Aorta (tissue), 5 donors: ENCODE results near the gene GTF2F2. TPM values are rescaled to one million over a fixed set of nuclear protein-coding genes. Genes with fewer than 3 reads are reported as not detected.

Experiments used
- ATAC-seq: fragments of 200-7000 bp; cut with Tn5 transposase; one replicate; pipeline ENCODE4 v1.9.1; 2022; ENCODE audit warnings: moderate library complexity; ENCODE audit not compliant: low FRiP score
- DNase-seq, 2 donors: peaks; one replicate each; pipeline ENCODE4 v3.0.0-alpha.2; 2020
- H3K27ac ChIP-seq, 2 donors: one replicate each; pipeline ENCODE4 v1.5.1; 2013; ENCODE audit warnings: low read length in 2 of 2, mild to moderate bottlenecking in 2 of 2, moderate library complexity in 2 of 2, control low read depth in 1 of 2, inconsistent platforms in 1 of 2, low read depth in 1 of 2
- H3K27me3 ChIP-seq, 2 donors: one replicate each; pipeline ENCODE4 v1.6.1; 2013; ENCODE audit warnings: control low read depth in 1 of 2, low read length in 1 of 2, mild to moderate bottlenecking in 1 of 2, moderate library complexity in 1 of 2; ENCODE audit not compliant: insufficient read depth in 2 of 2, control insufficient read depth in 1 of 2
- H3K36me3 ChIP-seq, 2 donors: one replicate each; pipeline ENCODE4 v1.6.1; 2013; ENCODE audit warnings: control low read depth in 1 of 2, low read length in 1 of 2, mild to moderate bottlenecking in 1 of 2; ENCODE audit not compliant: insufficient read depth in 2 of 2, control insufficient read depth in 1 of 2
- H3K4me1 ChIP-seq, 2 donors: one replicate each; pipeline ENCODE4 v1.6.1; 2013; ENCODE audit warnings: low read length in 2 of 2, control low read depth in 1 of 2, mild to moderate bottlenecking in 1 of 2, moderate library complexity in 1 of 2; ENCODE audit not compliant: insufficient read depth in 2 of 2, control insufficient read depth in 1 of 2
- H3K4me3 ChIP-seq, 2 donors: one replicate each; pipeline ENCODE4 v1.5.1; 2013; ENCODE audit warnings: low read length in 2 of 2, control low read depth in 1 of 2, mild to moderate bottlenecking in 1 of 2
- H3K9me3 ChIP-seq: one replicate; pipeline ENCODE4 v1.6.1; 2013; ENCODE audit warnings: mild to moderate bottlenecking, low read length; ENCODE audit not compliant: control insufficient read depth
- WGBS, 2 donors: extraction: QIAGEN DNeasy Blood & Tissue Kit; methylation state at CpG; one replicate each; pipeline ENCODE4 v1.1.7; 2013; 5-methylcytosine and 5-hydroxymethylcytosine counted together
- intact Hi-C, 2 donors: fragments of 100-400 bp; cut with DNase I; formaldehyde crosslinking; loops; one replicate each; pipeline versions ENCODE4 v1.14.2 to v1.15.0; 2022
- polyA plus RNA-seq, 2 donors: library from polyadenylated mRNA; stranded (reverse); fragments of 200-250 nt; gene quantifications; one replicate each; pipeline ENCODE4 v1.2.3, GENCODE V29; 2013
- total RNA-seq, 2 donors: library from RNA; stranded (reverse); fragmentation: NEBNext Ultra II Directional; extraction: Animal tissue kit (Norgen Biotek cat#: 25700); gene quantifications; one replicate each; pipeline ENCODE4 v1.2.1, GENCODE V29; 2021
- donor health status: healthy with polysubstance abuse.
- donor health status: Bipolar disorder and iron deficiency.
- donor health status: DM: no; HTN: no; CAD: no.
- donor health status: DM: no; HTN: no; CAD: no.
- donor health status: DM: yes; HTN: yes; CAD: no.

GTF2F2 gene
- total and polyA plus RNA-seq, 4 donors, result 10.5 to 16.5 (median 12.4) TPM

- WGBS, 2 donors, result 73% methylated on average over 2 of the region's 2 CpGs
- no peak for DNase-seq
- Histone ChIP-seq H3K27me3 (no peaks in the 10 kb centered on the region), H3K4me3 (no peak overlapping the region), H3K27ac (no peak overlapping the region), H3K4me1 (peaks cover 0 to 3% of the 10 kb centered on the region in 2 donors), H3K9me3 (no peaks in the 10 kb centered on the region), H3K36me3 (peaks cover 0 to 3% of the 10 kb centered on the region in 2 donors)
- intact Hi-C loops, result no loop called here
- no peak for ATAC-seq
These were observed 87.8 kb downstream of the GTF2F2 start for GRCh38 chr13:45208132-45208531.

- DNase-seq (no peak), ATAC-seq (no peak)
- H3K9me3 ChIP-seq, result no peaks in the 10 kb centered on the region
- peaks cover 0 to 3% of the 10 kb centered on the region in 2 donors for H3K36me3 ChIP-seq
- no peak overlapping the region for H3K27ac ChIP-seq
- intact Hi-C loops, result no loop called here
- no peak overlapping the region for H3K4me3 ChIP-seq
- no peaks in the 10 kb centered on the region for H3K27me3 ChIP-seq
- H3K4me1 ChIP-seq, result peaks cover 0 to 3% of the 10 kb centered on the region in 2 donors
These were observed 88.9 kb downstream of the GTF2F2 start for GRCh38 chr13:45209229-45209628.

DNA sequence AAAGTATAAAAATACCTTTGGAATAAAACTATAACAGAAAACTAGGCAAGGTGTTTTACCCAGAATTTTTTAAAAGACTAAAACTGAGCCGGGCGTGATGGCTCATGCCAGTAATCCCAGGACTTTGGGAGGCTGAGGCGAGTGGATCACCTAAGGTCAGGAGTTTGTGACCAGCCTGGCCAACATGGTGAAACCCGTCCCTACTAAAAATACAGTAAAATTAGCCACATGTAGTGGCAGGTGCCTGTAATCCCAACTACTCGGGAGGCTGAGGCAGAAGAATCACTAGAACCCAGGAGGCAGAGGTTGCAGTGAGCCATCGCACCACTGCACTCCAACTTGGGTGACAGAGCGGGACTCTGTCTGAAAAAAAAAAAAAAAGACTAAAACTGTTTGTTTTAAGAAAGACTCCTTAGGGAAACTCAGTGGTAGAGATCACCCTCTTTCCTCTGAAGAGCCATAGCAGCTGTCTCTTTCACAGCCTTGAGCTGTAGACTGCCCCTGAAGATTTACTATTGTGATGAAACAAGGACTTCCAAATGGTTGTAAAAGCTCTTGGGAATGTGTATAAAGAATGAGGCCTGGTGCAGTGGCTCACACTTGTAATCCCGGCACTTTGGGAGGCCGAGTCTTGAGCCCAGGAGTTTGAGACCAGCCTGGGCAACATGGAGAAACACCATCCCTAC, 95.2 kb downstream of the GTF2F2 start:
- H3K4me1 ChIP-seq, result peaks cover 0 to 2% of the 10 kb centered on the region in 2 donors
- 90 to 92% methylated on average over 9 of the region's 9 CpGs for WGBS, 2 donors
- ATAC-seq, result no peak
- no peaks in the 10 kb centered on the region for H3K27me3 ChIP-seq
- H3K9me3 ChIP-seq, result no peaks in the 10 kb centered on the region
- H3K4me3 ChIP-seq, result no peak overlapping the region
- H3K36me3 ChIP-seq, result no peaks in the 10 kb centered on the region
- intact Hi-C loops, result no loop called here
- H3K27ac ChIP-seq, result no peak overlapping the region
- DNase-seq, result no peak

DNA sequence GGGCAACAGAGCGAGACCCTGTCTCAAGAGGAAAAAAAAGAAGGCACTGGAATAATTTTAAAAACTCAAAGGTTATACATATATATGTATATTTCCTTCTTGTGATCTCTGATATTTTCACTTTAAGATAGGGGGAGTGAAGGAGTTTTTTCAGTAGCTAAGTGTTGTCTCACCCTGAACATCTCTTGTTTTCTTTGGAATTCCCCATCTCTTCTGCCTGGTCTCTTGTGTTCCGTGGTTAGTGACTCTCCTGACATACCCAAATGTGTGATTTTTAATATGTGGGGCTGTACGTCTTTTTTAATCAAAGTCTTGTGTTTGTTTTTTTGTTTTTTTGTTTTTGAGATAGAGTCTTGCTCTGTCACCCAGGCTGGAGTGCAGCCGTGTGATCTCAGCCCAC, 95.9 kb downstream of the GTF2F2 start:
- H3K27ac ChIP-seq, result no peak overlapping the region
- intact Hi-C loops, result no loop called here

DNA sequence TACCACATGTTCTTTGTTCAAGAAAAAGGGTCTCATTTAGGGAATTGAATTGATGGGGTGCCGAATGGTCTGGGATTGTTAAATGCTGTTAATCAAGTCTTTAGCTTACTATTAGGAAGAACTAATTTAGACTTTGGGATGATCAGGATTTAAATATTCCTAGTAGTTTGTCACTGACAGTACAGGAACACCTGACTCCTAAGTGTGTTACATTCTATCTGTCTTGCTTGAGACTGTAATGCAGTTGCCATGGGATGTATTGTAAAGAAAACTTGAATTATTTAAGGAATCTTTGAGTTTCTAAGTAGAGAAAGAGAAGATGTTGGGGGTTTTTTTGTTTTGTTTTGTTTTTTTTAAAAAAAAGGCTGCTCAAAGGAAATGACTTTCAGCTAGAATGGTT, 98.4 kb downstream of the GTF2F2 start:
- Histone ChIP-seq H3K36me3 (no peaks in the 10 kb centered on the region), H3K9me3 (no peaks in the 10 kb centered on the region), H3K4me1 (peaks cover 0 to 2% of the 10 kb centered on the region in 2 donors), H3K27ac (no peak overlapping the region), H3K27me3 (no peaks in the 10 kb centered on the region), H3K4me3 (no peak overlapping the region)
- DNase-seq, result no peak
- intact Hi-C loops, result no loop called here
- WGBS, 2 donors, result 95 to 97% methylated on average over 1 of the region's 1 CpG
- no peak for ATAC-seq

More for the DNA sequence above, 95.9 kb downstream of the GTF2F2 start:
- 93% methylated on average over 4 of the region's 4 CpGs for WGBS, 2 donors
- Histone ChIP-seq H3K4me1 (peaks cover 0 to 2% of the 10 kb centered on the region in 2 donors), H3K27me3 (no peaks in the 10 kb centered on the region), H3K9me3 (no peaks in the 10 kb centered on the region), H3K36me3 (no peaks in the 10 kb centered on the region), H3K4me3 (no peak overlapping the region)
- ATAC-seq (no peak), DNase-seq (no peak)

GRCh38 chr13:45219123-45219891, 99.0 kb downstream of the GTF2F2 start:
- no peaks in the 10 kb centered on the region for H3K9me3 ChIP-seq
- H3K36me3 ChIP-seq, result no peaks in the 10 kb centered on the region
- 88 to 90% methylated on average over 5 of the region's 5 CpGs for WGBS, 2 donors
- no peaks in the 10 kb centered on the region for H3K27me3 ChIP-seq
- H3K4me1 ChIP-seq, result peaks cover 0 to 2% of the 10 kb centered on the region in 2 donors
- ATAC-seq (no peak), DNase-seq (no peak)
- no peak overlapping the region for H3K4me3 ChIP-seq
- no peak overlapping the region for H3K27ac ChIP-seq
- intact Hi-C loops, result no loop called here

DNA sequence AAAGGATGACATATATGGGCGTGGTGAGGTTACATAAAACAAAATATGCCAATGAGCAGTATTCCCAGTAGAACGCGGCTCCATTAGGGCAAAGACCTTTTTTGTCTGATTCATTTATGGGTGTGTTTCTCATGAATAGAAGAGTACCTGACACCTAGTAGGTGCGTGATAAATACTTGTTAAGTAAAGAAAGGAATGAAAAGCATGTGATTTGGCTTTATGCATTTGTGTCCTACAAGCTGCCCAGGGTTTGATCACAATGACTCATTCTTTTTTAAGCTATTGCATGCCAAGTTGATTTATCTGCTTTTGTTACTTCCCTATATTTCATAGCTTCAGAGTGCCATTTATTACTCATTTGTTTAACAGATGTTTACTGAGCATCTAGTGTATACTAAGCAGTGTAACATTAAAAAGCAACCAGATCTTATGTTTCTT, 99.6 kb downstream of the GTF2F2 start:
- no peaks in the 10 kb centered on the region for H3K36me3 ChIP-seq
- no peak for ATAC-seq
- H3K4me3 ChIP-seq, result no peak overlapping the region
- peaks cover 0 to 2% of the 10 kb centered on the region in 2 donors for H3K4me1 ChIP-seq
- no peak overlapping the region for H3K27ac ChIP-seq
- H3K27me3 ChIP-seq, result no peaks in the 10 kb centered on the region
- 85 to 87% methylated on average over 4 of the region's 4 CpGs for WGBS, 2 donors
- H3K9me3 ChIP-seq, result no peaks in the 10 kb centered on the region
- intact Hi-C loops, result no loop called here
- DNase-seq, result no peak

- no peak for ATAC-seq
- H3K4me1 ChIP-seq, result peaks cover 0 to 2% of the 10 kb centered on the region in 2 donors
- 94 to 96% methylated on average over 4 of the region's 4 CpGs for WGBS, 2 donors
- H3K27me3 ChIP-seq, result no peaks in the 10 kb centered on the region
- H3K27ac ChIP-seq, result no peak overlapping the region
- no peak overlapping the region for H3K4me3 ChIP-seq
- no peaks in the 10 kb centered on the region for H3K9me3 ChIP-seq
- no peaks in the 10 kb centered on the region for H3K36me3 ChIP-seq
- intact Hi-C loops, result no loop called here
- no peak for DNase-seq
These were observed 100.1 kb downstream of the GTF2F2 start for GRCh38 chr13:45220403-45220802.

- WGBS, 2 donors, result 94 to 96% methylated on average over 3 of the region's 3 CpGs
These were observed 102.2 kb downstream of the GTF2F2 start for GRCh38 chr13:45222516-45222915.

More at GRCh38 chr13:45222516-45222915, 102.2 kb downstream of the GTF2F2 start:
- no peaks in the 10 kb centered on the region for H3K36me3 ChIP-seq
- no peak for DNase-seq
- no peaks in the 10 kb centered on the region for H3K27me3 ChIP-seq
- H3K9me3 ChIP-seq, result no peaks in the 10 kb centered on the region
- H3K4me3 ChIP-seq, result no peak overlapping the region
- no peak for ATAC-seq
- H3K4me1 ChIP-seq, result peaks cover 0 to 2% of the 10 kb centered on the region in 2 donors
- intact Hi-C loops, result no loop called here
- H3K27ac ChIP-seq, result no peak overlapping the region
